Endothelial cell of umbilical vein (primary cell): Measurements from ENCODE around the gene SMAD2. TPM values are rescaled to one million over a fixed set of nuclear protein-coding genes. Genes with fewer than 3 reads are reported as not detected.

Experiments used
- BruUV-seq: library from RNA; stranded (reverse); fragments of 400-500 nt; replicated peaks from 2 replicates; lab custom pipeline; 2021; lab: Mats Ljungman, UMichigan
- CTCF ChIA-PET: fragments of 300-600, 350-600 bp; sonication (Branson Sonifier 250); formaldehyde crosslinking; loops from one replicate; lab custom pipeline; 2021; ENCODE audit warnings: antibody characterized with exemption, inconsistent platforms; lab: Charles Lee
- POLR2A ChIA-PET: fragments of 300-600, 350-600 bp; sonication (Branson Sonifier 250); formaldehyde crosslinking; loops from one replicate; lab custom pipeline; 2021; ENCODE audit warnings: antibody characterized with exemption, inconsistent platforms; lab: Charles Lee
- DNase-seq: peaks from one replicate; pipeline ENCODE4 v3.0.0-alpha.2; 2011; ENCODE audit warnings: low read depth, low spot score
- FAIRE-seq: peaks from 2 replicates; lab custom pipeline; 2011; peaks lifted over from hg19 to GRCh38; lab: Jason Lieb, UNC
- H2AFZ ChIP-seq: 2 replicates; pipeline ENCODE4 v1.6.0; 2012; ENCODE audit warnings: low read depth, low read length, control low read depth, inconsistent platforms
- H3K27ac ChIP-seq: 2 replicates; pipeline ENCODE4 v1.5.1; 2011; ENCODE audit warnings: low read depth, mild to moderate bottlenecking, control low read depth, low read length, moderate library complexity; ENCODE audit not compliant: insufficient read depth
- H3K27me3 ChIP-seq, 2 experiments: 2 replicates each; pipeline versions ENCODE4 v1.6.0 to v1.6.1; 2011; ENCODE audit warnings: low read length in 2 of 2, mixed read lengths in 1 of 2; ENCODE audit not compliant: control insufficient read depth in 2 of 2, insufficient read depth in 2 of 2
- H3K36me3 ChIP-seq, 2 experiments: 2 replicates in 1 of 2; 3 replicates in 1 of 2; pipeline ENCODE4 v1.5.1; 2011; ENCODE audit warnings: low read length in 2 of 2, mild to moderate bottlenecking in 1 of 2, moderate library complexity in 1 of 2; ENCODE audit not compliant: control insufficient read depth in 2 of 2, insufficient read depth in 2 of 2; ENCODE audit errors: extremely low read depth in 1 of 2
- H3K4me1 ChIP-seq: 3 replicates; pipeline ENCODE4 v1.5.1; 2011; ENCODE audit warnings: mild to moderate bottlenecking, low read length; ENCODE audit not compliant: control insufficient read depth, insufficient read depth; ENCODE audit errors: extremely low read depth
- H3K4me2 ChIP-seq: 2 replicates; pipeline ENCODE4 v1.6.1; 2011; ENCODE audit warnings: low read length, control low read depth, mixed read lengths; ENCODE audit not compliant: insufficient read depth
- H3K4me3 ChIP-seq, 3 experiments: fragments of 200-600 bp in 1 of 3; sonication (generic), shearing (Covaris generic) in 1 of 3; replicated peaks in 1 of 3; 2 replicates each; pipeline ENCODE4 v1.5.1; 2011 to 2016; ENCODE audit warnings: control low read depth in 3 of 3, low read length in 3 of 3, mild to moderate bottlenecking in 2 of 3, inconsistent platforms in 1 of 3, low read depth in 1 of 3, moderate library complexity in 1 of 3; ENCODE audit not compliant: insufficient read depth in 1 of 3
- H3K79me2 ChIP-seq: 2 replicates; pipeline ENCODE4 v1.6.0; 2012; ENCODE audit warnings: low read length, inconsistent platforms; ENCODE audit not compliant: control insufficient read depth, insufficient read depth
- H3K9ac ChIP-seq: replicated peaks from 2 replicates; pipeline ENCODE3; 2011; ENCODE audit warnings: low read length, control low read depth; ENCODE audit not compliant: insufficient read depth; ENCODE audit errors: extremely low read depth
- H3K9me1 ChIP-seq: replicated peaks from 3 replicates; pipeline ENCODE4 v1.6.0; 2011; ENCODE audit warnings: mild to moderate bottlenecking, low read length; ENCODE audit not compliant: control insufficient read depth, insufficient read depth; ENCODE audit errors: extremely low read depth
- H3K9me3 ChIP-seq: replicated peaks from 2 replicates; pipeline ENCODE4 v1.5.1; 2012; ENCODE audit warnings: low read length, inconsistent platforms; ENCODE audit not compliant: control insufficient read depth, insufficient read depth
- H4K20me1 ChIP-seq: replicated peaks from 2 replicates; pipeline ENCODE3; 2011; ENCODE audit warnings: mild to moderate bottlenecking, low read length; ENCODE audit not compliant: control insufficient read depth, insufficient read depth; ENCODE audit errors: extremely low read depth
- EZH2 ChIP-seq: IDR thresholded peaks from 2 replicates; pipeline ENCODE4 v1.6.1; 2012; ENCODE audit warnings: borderline replicate concordance, low read depth, mild to moderate bottlenecking, moderate library complexity, low read length, inconsistent platforms; ENCODE audit not compliant: severe bottlenecking
- FOS ChIP-seq: IDR thresholded peaks from 2 replicates; pipeline ENCODE4 v1.6.1; 2011; ENCODE audit warnings: mild to moderate bottlenecking, low read length, moderate library complexity, borderline replicate concordance; ENCODE audit not compliant: insufficient read depth
- GATA2 ChIP-seq: IDR thresholded peaks from 2 replicates; pipeline ENCODE4 v1.7.0; 2011; ENCODE audit warnings: low read depth, mild to moderate bottlenecking, moderate library complexity, mixed read lengths, low read length; ENCODE audit not compliant: insufficient read length, insufficient read depth
- JUN ChIP-seq: IDR thresholded peaks from 2 replicates; pipeline ENCODE4 v1.6.1; 2011; ENCODE audit warnings: borderline replicate concordance, low read depth; ENCODE audit not compliant: insufficient read length, insufficient read depth
- MYC ChIP-seq: IDR thresholded peaks from one replicate; pipeline ENCODE4 v1.6.1; 2011; ENCODE audit warnings: mild to moderate bottlenecking, low read depth, low read length
- POLR2A ChIP-seq: IDR thresholded peaks from 2 replicates; pipeline ENCODE4 v1.6.1; 2012; ENCODE audit warnings: low read depth, mild to moderate bottlenecking, control low read depth, low read length
- POLR2AphosphoS5 ChIP-seq: IDR thresholded peaks from 2 replicates; pipeline ENCODE4 v1.6.1; 2012; ENCODE audit warnings: low read depth, mild to moderate bottlenecking, control low read depth, low read length, moderate library complexity; ENCODE audit not compliant: insufficient read depth
- dilution Hi-C: fragments of 300-500 bp; cut with MboI; formaldehyde crosslinking; loops from one replicate; pipeline ENCODE4 v1.15.0; 2019; ENCODE audit warnings: low sequenced_read_pairs; ENCODE audit not compliant: extremely low pct_ligation_motif_present
- intact Hi-C: fragments of 100-400 bp; cut with micrococcal nuclease; formaldehyde crosslinking; loops from one replicate; pipeline ENCODE4 v1.10.0; 2022
- polyA plus RNA-seq, 4 experiments: library from polyadenylated mRNA; depleted of rRNA in 3 of 4; stranded (reverse) in 3 of 4; unstranded in 1 of 4; fragments of >200 nt; gene quantifications; 2 replicates each; pipeline versions ENCODE4 v1.2.1 to v1.2.3, GENCODE V29; 2011 to 2012; ENCODE audit warnings: missing spikeins in 1 of 4
- total RNA-seq: library from RNA; stranded (reverse); gene quantifications from 2 replicates; pipeline ENCODE4 v1.2.3, GENCODE V29; 2021
- TF ChIP-seq, protein P1 (sequence below): IDR thresholded peaks from 2 replicates; pipeline ENCODE4 v1.6.1; 2011; ENCODE audit not compliant: insufficient read depth, insufficient read length
- TF ChIP-seq, protein P2 (sequence below), 2 donors: IDR thresholded peaks; 1 replicate in 1 of 2; 2 replicates in 1 of 2; pipeline ENCODE4 v1.5.1; 2011; ENCODE audit warnings: low read length in 2 of 2, mild to moderate bottlenecking in 2 of 2, moderate library complexity in 2 of 2, control low read depth in 1 of 2, inconsistent platforms in 1 of 2, low read depth in 1 of 2; ENCODE audit not compliant: insufficient read depth in 1 of 2; ENCODE audit errors: extremely low read depth in 1 of 2

Gene SMAD2
- total and polyA plus RNA-seq, 2 donors (not counting 3 experiments of a cell fraction or from before 2014, with no cell fraction given), result 40.3 to 123 TPM

DNA sequence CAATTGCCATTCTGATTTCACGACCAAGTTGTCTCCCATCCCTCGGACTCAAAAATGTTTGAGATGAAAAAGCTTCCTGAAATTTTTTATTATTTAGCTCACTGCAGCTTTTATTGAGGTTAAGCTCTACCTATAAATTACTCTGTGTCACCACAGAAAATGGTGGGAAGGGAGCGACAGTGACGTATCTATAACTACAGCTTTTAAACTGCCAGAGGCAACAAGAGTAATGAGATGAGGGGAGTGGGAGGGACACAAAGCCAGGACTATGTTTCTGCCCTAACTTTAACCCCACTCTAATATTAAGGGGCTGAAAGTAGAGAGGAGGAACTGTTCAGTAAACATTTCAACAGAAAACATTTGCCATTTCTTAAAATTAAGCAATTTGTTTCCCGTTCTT lies 37.4 kb downstream of the SMAD2 start:
- Histone ChIP-seq H3K4me2 (no peak overlapping the region), H3K27me3 (no peaks in the 10 kb centered on the region), H3K4me3 (no peak overlapping the region), H4K20me1 (peaks cover 17% of the 10 kb centered on the region), H3K9ac (no peak overlapping the region), H3K79me2 (peaks cover 47% of the 10 kb centered on the region), H3K36me3 (peaks cover 0 to 2% of the 10 kb centered on the region in 2 experiments), H3K27ac (no peak overlapping the region), H3K9me1 (no peaks in the 10 kb centered on the region), H2AFZ (no peak overlapping the region), H3K9me3 (no peaks in the 10 kb centered on the region), H3K4me1 (peaks cover 22% of the 10 kb centered on the region)
- FAIRE-seq (no peak), DNase-seq (no peak)
- no peak for TF ChIP-seq POLR2A
- intact Hi-C loops (no loop called here), dilution Hi-C loops (no loop called here)
- ChIA-PET CTCF (interaction anchor here (0.8 to 1.6 kb wide), 4 partner anchors 15 to 27 kb away, joined by 3 to 4 read pairs (median 3); no protein-coding TSS in a partner anchor), POLR2A (interaction anchor here (0.6 kb wide), 1 partner anchor 27 kb away, joined by 3 read pairs; no protein-coding TSS in a partner anchor)
- BruUV-seq, result no TSS peak

GRCh38 chr18:47888156-47888555 lies 42.3 kb downstream of the SMAD2 start:
- peaks cover 0 to 2% of the 10 kb centered on the region in 2 experiments for H3K36me3 ChIP-seq
- dilution Hi-C loops (no loop called here), intact Hi-C loops (no loop called here)
- H3K9ac ChIP-seq, result no peak overlapping the region
- no peak overlapping the region for H3K27ac ChIP-seq
- H3K4me3 ChIP-seq, result no peak overlapping the region
- no peaks in the 10 kb centered on the region for H3K9me1 ChIP-seq
- FAIRE-seq (no peak), DNase-seq (no peak)
- peaks cover 3% of the 10 kb centered on the region for H4K20me1 ChIP-seq
- ChIA-PET POLR2A (no interaction called here), CTCF (interaction anchor here (0.9 to 1.1 kb wide), 5 partner anchors 11 to 133 kb away, joined by 3 to 5 read pairs (median 3); no protein-coding TSS in a partner anchor)
- BruUV-seq, result no TSS peak
- H3K79me2 ChIP-seq, result peaks cover 42% of the 10 kb centered on the region
- TF ChIP-seq JUN (no peak), POLR2AphosphoS5 (no peak), EZH2 (no peak), MYC (no peak), FOS (no peak), GATA2 (no peak), POLR2A (no peak)
- TF ChIP-seq, protein P1, sequence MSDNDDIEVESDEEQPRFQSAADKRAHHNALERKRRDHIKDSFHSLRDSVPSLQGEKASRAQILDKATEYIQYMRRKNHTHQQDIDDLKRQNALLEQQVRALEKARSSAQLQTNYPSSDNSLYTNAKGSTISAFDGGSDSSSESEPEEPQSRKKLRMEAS, result no peak
- TF ChIP-seq, protein P2, sequence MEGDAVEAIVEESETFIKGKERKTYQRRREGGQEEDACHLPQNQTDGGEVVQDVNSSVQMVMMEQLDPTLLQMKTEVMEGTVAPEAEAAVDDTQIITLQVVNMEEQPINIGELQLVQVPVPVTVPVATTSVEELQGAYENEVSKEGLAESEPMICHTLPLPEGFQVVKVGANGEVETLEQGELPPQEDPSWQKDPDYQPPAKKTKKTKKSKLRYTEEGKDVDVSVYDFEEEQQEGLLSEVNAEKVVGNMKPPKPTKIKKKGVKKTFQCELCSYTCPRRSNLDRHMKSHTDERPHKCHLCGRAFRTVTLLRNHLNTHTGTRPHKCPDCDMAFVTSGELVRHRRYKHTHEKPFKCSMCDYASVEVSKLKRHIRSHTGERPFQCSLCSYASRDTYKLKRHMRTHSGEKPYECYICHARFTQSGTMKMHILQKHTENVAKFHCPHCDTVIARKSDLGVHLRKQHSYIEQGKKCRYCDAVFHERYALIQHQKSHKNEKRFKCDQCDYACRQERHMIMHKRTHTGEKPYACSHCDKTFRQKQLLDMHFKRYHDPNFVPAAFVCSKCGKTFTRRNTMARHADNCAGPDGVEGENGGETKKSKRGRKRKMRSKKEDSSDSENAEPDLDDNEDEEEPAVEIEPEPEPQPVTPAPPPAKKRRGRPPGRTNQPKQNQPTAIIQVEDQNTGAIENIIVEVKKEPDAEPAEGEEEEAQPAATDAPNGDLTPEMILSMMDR (IDR thresholded peaks at IDR 0.05; ENCODE audit: extremely low read depth in 1 of 2, insufficient read depth in 1 of 2, low read depth in 1 of 2, low read length in 2 of 2), result no peak
- H2AFZ ChIP-seq, result no peak overlapping the region
- no peaks in the 10 kb centered on the region for H3K9me3 ChIP-seq
- peaks cover 8% of the 10 kb centered on the region for H3K4me1 ChIP-seq
- no peak overlapping the region for H3K4me2 ChIP-seq
- H3K27me3 ChIP-seq, result no peaks in the 10 kb centered on the region
